Ovary (tissue), 3 donors: ENCODE measurements around the gene CHN1.

Experiments used
- POLR2A ChIP-seq: fragments of 450-650 bp; IDR thresholded peaks from one replicate; pipeline ENCODE4 v1.6.1; 2017; ENCODE audit warnings: antibody characterized with exemption, mild to moderate bottlenecking, moderate library complexity
- TF ChIP-seq, protein P1 (sequence below), 3 donors: fragments of 450-650 bp in 2 of 3; fragments of 200-600 bp in 1 of 3; IDR thresholded peaks; one replicate each; pipeline versions ENCODE4 v1.5.1 to v1.8.0; 2016 to 2022; ENCODE audit warnings: antibody characterized with exemption in 3 of 3, mild to moderate bottlenecking in 1 of 3
- donor health status: DM: no; HTN: no; CAD: no.

DNA sequence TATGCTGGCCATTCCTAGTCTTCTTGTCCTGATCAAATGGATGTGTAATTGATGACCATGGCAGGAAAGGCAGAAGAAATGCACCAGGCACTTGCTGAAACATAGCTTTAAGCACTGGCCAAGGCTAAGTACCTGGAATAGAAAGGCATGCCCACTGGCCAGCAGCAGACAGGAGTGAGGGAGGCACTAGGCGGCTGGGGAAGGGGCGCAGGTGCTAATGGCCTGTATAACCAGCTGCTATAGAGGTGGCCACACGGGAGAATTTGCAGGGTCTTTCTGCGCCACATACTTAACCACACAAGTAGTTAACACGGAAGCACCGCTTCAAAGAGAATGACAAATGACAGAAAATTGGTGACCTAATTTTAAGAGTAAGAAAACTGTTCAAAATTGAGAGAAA, 174.6 kb downstream of the CHN1 start:
- TF ChIP-seq POLR2A, result no peak
- TF ChIP-seq, protein P1, sequence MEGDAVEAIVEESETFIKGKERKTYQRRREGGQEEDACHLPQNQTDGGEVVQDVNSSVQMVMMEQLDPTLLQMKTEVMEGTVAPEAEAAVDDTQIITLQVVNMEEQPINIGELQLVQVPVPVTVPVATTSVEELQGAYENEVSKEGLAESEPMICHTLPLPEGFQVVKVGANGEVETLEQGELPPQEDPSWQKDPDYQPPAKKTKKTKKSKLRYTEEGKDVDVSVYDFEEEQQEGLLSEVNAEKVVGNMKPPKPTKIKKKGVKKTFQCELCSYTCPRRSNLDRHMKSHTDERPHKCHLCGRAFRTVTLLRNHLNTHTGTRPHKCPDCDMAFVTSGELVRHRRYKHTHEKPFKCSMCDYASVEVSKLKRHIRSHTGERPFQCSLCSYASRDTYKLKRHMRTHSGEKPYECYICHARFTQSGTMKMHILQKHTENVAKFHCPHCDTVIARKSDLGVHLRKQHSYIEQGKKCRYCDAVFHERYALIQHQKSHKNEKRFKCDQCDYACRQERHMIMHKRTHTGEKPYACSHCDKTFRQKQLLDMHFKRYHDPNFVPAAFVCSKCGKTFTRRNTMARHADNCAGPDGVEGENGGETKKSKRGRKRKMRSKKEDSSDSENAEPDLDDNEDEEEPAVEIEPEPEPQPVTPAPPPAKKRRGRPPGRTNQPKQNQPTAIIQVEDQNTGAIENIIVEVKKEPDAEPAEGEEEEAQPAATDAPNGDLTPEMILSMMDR (IDR thresholded peaks at IDR 0.05), result no peak
